ENCODE measurements around the gene SS18L1.

The SS18L1 gene

GRCh38 chr20:62158088-62158400, 14.5 kb downstream of the SS18L1 start:
- no peak for DNase-seq

DNA sequence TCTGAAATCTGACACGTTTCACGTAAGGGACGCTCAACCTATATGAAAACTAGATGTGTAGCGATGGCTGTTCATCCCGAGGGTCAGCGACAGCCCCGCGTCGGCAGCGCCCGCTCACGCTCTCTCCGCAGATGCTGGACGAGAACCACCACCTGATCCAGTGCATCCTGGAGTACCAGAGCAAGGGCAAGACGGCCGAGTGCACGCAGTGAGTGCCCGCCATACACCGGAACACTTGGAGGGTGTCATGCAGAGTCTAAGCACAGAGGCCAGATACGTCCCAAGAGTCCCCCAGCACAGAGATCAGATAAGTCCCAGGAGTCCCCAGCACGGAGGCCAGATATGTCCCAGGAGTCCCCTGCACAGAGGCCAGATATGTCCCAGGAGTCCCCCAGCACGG, 15.0 kb downstream of the SS18L1 start:
- no peak for DNase-seq

DNA sequence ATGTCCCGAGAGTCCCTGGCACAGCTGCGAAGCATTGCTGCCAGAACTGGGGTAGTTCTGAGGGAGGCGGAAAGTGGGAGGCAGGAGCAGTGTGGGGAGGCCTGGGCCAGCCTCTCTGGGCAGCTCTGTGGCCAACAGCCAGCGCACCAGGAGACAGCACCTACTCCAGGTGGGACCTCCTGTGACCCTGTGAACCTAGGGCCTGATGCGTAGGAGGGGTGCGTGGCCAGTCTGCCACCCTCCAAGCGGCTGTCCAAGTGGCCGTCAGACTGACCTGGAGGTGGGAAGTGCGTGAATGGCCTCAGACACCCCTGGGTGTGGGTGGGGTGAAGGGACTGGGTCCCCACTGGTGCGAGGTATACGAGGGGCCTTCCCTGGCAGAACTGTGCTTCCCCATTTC, 15.5 kb downstream of the SS18L1 start:
- no peak for DNase-seq

DNA sequence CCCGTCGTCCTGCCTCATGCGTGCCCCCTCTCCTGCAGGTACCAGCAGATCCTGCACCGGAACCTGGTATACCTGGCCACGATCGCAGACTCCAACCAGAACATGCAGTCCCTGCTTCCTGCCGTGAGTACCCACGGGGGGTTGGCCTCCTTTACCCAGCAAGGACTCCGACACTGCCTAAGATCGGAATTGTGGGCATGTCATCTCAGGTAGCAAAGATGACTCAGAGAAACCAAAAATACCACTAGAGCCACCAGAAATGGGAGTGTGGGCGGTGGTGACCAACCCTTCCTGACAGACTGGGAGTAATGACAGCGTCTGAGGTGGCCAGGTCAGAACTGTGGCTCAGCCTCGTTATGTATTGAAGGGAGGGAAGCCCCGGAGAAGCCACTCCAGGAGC, 16.3 kb downstream of the SS18L1 start:
- no peak for DNase-seq

GRCh38 chr20:62160253-62160652, 16.7 kb downstream of the SS18L1 start:
- DNase-seq, result no peak

GRCh38 chr20:62160876-62161275, 17.3 kb downstream of the SS18L1 start:
- DNase-seq, result no peak

- DNase-seq, result no peak
Measured at GRCh38 chr20:62161347-62161746, 17.8 kb downstream of the SS18L1 start.

- no peak for DNase-seq
Measured at GRCh38 chr20:62162765-62163484, 19.4 kb downstream of the SS18L1 start.

GRCh38 chr20:62163485-62163865, 19.9 kb downstream of the SS18L1 start:
- DNase-seq, result no peak

DNA sequence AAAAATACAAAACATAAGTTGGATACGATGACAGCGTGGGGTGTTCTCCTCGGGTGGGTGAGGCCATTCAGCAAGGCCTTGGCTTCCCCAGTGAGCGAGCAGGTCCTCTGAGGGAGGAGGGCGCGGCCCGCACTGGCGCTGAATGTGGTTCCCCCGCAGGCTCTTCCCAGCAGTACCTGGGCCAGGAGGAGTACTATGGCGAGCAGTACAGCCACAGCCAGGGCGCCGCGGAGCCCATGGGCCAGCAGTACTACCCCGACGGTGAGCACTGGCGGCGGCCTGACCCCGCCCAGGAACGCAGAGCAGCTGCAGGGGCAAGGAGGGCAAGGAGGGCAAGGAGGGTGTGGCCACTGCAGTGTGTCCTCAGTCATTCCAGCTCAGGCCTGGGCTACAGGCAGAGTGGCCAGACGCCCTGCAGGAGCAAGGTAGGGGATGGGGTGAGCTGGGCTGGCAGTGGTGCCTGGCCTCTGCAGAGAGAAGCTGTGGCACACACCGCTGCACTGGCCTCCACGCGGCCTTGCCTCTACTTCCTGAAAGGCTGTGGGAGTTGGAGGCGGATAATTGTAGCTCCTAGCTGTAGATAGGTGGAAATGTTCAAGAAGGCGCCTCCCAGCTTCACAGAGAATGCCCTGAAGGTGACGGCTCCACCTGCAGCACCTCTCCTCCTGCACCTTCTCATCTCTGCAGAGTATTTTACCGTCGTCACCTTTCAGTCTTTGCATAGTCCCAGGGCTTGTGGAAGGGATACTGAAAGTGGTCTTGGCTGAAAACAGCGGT, 20.6 kb downstream of the SS18L1 start:
- DNase-seq, result no peak

DNA sequence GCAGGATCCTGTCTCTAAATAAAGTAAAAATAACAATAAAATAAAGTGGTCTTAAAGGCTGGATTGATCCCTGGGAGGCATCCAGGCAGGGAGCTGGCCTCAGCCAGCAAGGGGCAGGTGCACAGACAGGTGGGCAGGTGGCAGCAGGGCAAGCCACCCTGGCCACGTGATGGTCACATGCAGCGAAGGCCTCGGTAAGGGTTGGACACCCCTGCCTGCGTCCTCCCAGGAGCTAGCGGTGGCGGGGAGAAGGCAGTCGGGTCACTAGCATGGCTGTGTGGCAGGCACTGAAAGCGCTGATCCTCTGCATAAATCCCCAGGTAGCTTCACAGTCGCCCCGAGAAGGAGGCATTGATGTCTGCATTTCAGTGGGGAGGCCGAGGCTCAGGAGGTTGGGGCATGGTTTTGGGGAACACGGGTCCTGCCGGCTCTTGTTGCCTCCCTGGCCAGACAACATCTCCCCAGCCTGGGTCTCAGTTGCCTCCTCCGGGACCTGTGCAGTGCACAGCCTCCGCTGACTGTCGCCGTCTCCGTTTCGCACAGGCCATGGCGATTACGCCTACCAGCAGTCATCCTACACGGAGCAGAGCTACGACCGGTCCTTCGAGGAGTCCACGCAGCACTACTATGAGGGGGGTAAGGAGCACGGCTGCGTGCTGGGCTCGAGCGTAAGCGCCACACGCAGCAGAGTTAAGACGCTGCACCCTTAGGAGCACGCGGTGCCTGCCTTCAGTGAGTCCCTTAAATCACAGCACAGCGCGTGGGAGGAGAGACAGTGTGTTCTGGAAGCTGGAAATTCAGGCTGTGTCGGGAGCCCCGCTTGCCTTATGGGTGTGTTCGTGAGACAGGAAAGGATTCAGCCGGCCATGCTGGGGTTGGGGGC, 21.6 kb downstream of the SS18L1 start:
- no peak for DNase-seq

- DNase-seq, result no peak
Measured at GRCh38 chr20:62165762-62166399, 22.3 kb downstream of the SS18L1 start.

- DNase-seq, result no peak
Measured at GRCh38 chr20:62167474-62167873, 23.9 kb downstream of the SS18L1 start.

DNA sequence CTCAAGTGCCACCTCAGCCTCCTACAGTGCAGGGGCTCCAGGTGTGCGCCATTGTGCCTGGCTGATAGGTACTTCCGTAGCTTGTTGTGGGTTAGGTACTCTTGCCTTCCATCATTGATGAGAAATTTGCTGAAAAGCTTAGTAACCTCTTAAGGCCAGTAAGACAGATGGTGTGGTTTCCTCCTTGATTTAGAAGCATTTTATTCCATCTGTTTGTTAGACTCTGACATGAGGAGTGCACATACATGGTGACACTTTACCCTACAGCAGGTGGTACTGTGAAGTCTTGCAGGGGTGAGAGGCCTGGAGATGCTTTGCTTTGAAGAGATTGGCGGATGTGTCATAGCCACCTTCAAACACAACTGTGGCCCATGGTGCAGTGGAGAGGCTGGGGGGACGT, 24.5 kb downstream of the SS18L1 start:
- DNase-seq, result no peak

GRCh38 chr20:62168890-62169435, 25.4 kb downstream of the SS18L1 start:
- DNase-seq, result no peak

DNA sequence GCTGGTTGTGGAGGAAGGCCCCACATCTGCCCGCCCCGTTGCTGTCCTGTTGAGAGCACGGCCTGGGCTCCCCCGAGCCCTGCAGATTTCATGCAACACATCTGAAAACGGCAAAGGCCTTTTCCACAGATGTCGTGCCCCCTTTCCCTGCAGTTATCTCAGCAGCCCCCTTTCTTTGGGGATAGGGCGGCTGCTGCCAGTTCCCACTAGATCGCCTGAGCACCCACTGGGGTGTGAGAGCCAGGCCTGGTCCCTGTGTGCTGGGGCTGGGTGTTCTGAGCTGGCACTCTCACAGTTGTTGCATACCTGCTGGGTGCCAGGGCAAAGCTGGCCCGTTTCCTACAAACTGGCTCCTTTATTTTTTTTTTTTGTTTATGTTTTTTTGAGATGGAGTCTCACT, 27.0 kb downstream of the SS18L1 start:
- no peak for DNase-seq

GRCh38 chr20:62171245-62171644, 27.7 kb downstream of the SS18L1 start:
- DNase-seq, result no peak

DNA sequence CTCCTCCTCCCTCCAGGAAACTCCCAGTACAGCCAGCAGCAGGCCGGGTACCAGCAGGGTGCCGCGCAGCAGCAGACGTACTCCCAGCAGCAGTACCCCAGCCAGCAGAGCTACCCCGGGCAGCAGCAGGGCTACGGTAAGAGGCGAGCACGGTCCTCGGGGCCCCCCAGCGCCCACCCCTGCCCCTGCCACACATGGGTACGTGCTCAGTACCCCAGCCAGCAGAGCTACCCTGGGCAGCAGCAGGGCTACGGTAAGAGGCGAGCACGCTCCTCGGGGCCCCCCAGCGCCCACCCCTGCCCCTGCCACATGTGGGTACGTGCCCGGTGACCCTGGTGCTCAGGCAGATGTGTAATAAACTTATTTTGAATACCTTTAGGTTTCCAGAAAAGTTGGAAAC, 29.1 kb downstream of the SS18L1 start:
- no peak for DNase-seq

GRCh38 chr20:62174021-62174804, 30.6 kb downstream of the SS18L1 start:
- no peak for DNase-seq

DNA sequence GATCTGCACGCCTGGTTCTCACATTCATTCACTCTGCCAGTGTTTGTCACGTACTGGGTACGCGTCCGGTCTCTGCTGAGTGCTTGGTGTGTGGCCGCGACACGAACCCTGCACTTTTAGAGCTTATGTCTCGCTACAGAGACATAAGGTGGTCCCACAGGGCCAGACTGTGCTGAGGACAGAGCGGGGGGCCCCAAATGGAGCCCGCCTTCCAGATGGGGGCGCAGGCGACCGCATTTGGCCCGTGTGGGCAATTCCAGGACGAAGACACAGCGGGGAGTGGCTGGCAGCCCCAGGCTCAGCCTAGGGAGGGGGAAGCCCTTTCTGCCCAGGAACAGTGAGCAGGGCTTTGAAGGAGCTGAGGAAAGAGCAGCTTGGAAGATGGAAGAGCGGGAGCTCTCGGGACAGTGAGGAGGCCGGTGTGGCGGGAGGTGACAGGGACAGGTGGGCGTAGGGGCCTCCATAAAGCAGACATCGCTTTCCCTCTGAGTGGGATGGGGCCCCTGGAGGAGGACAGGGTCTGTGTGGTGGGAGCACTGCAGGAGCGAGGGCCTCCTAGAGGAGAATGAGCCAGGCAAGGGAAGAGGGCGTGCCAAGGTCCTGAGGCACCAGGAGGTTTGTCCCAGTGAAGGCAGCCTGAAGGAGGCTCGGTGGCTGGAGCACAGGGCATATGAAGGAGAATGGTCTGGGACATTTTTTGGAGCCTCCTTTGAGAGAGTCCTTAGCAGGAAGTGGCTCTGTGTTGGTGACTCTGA, 31.5 kb downstream of the SS18L1 start:
- no peak for DNase-seq

DNA sequence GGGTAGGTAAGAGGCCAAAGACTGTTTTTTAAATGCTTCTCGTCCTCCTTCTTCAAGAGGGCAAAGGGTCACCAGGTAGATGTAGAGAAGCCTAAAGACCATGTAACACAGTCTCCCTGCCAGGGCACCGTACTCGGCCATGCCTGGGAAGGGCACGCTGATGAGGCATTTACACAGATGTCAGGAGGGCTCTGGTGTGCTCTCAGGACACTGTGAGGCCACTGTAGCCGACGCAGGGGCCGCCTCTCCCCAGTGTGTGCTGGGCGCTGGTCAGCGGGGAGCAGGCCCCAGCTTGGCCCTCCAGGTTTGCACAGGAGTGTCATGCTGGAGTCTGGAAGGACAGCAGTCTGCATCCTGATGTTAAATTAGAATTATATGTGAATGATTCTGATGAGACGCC, 32.1 kb downstream of the SS18L1 start:
- DNase-seq, result no peak

Measured in AML-193 (cell line).